Non-pigmented ciliary epithelial cell (primary cell): ENCODE results near the gene EXOC4.

Source experiments
- DNase-seq: peaks from one replicate; pipeline ENCODE4 v3.0.0-alpha.2; 2010; ENCODE audit warnings: low read depth

EXOC4 gene

DNA sequence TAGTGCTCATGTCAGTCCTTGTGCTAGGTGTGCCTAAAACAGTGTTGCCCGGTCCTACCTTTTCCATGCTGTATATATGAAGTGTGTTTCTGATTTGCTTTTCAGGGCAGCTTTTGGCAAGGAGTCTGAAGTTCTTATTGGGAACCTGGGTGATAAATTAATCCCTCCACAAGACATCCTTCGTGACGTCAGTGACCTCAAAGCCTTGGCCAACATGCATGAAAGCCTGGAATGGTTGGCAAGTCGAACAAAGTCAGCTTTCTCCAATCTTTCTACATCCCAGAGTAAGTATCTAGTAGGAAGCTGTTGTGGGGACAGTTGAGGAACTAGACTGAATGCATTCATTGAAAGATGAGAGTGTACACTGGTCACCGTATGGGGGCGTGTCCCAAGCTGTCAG, 684.9 kb downstream of the EXOC4 start:
- no peak for DNase-seq

DNA sequence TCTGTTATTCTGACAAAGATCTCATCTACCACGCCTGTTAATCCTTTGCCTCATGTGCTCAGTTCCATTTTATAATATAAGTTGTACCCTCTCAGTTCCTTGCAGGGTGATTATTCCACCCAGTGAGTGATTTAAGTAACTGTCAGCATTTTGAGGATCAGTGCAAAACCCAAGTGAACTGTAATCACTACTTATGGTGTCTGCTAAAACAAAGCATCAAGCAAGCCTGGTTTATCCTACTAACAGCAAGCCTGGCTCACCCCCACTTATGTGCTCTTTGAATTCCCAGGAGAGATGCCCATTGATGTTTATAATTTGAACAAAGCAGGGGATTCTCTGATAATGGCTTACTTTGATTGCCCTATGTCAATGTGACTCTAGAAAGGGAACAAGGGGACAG, 687.5 kb downstream of the EXOC4 start:
- DNase-seq, result no peak

DNA sequence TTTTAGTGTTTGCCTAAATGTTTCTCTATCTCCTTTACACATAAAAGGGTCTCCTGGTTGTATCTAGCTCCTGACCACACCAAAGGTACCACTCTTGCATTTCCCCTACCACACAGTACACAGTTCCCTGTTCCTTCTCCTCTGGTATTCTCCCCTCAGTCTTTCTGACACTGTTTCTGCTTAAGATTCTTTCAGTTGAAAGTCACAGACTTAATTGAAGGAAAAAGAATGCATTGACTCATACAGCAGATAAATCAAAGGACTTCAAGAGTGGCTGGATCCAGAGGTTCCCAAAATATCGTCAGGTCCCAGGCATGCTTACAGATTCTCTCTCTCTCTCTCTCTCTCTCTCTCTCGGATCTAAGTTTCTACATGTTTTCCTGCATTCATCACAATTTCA, 688.6 kb downstream of the EXOC4 start:
- DNase-seq, result peak; percentile 30

- no peak for DNase-seq
Measured at GRCh38 chr7:133945497-133945896, 692.6 kb downstream of the EXOC4 start.

GRCh38 chr7:133947458-133948254, 694.8 kb downstream of the EXOC4 start:
- DNase-seq, result no peak

DNA sequence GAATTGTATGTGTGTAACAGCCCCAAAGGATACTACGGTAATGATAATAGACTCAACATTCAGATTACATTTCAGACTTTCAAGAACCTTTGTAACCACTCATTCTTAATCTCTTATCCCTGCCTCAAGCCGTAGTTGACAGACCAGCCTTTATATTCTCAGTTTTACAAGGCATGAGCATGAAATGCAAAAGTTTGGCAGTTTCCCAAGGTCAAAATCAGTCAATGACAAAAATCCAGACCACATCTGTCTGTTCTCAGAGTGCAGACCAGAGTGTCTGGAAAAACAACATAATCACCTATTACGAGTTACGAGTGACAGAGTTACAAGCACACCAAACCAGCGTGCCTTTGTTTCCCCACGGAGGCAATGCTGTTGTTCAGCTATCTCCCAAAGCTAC, 695.7 kb downstream of the EXOC4 start:
- DNase-seq, result no peak

GRCh38 chr7:133950855-133951254, 698.0 kb downstream of the EXOC4 start:
- no peak for DNase-seq

DNA sequence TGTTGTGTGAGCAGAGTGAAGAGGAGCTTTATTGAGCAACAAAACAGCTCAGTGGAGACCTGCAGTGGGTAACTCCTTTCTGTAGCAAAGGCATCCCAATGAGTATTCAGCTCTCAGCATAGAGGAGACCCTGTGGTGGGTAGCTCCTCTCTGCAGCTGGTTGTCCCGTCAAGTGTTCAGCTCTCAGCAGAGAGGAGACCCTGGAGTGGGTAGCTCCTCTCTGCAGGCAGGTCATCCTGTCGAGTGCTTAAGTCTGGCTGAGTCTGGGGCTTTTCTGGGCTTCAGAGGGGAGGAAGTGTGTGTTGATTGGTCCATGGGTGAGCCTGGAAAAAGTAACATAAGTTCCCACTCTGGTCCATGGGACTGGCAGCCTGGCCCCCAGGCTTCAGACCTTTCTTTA, 702.3 kb downstream of the EXOC4 start:
- DNase-seq, result no peak

GRCh38 chr7:133957845-133958244, 705.0 kb downstream of the EXOC4 start:
- no peak for DNase-seq

DNA sequence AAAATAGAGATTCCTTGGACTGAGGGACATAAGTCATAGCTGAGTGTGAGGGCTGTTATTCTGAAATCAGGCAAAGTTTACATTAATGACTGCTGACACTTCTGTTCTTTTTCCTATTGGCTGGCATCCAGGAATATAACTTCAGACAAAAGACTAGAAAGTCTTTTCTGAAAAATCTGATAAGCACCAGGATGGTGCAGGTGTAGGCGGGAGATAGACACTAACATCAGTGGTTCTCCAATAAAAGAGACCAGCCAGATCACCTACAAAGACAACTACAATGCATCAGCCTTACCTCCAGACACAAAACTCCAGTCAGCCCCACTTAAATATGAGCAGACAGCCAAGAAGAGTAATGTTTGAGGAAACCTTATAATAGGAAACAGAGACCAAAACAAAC, 705.9 kb downstream of the EXOC4 start:
- DNase-seq, result no peak

DNA sequence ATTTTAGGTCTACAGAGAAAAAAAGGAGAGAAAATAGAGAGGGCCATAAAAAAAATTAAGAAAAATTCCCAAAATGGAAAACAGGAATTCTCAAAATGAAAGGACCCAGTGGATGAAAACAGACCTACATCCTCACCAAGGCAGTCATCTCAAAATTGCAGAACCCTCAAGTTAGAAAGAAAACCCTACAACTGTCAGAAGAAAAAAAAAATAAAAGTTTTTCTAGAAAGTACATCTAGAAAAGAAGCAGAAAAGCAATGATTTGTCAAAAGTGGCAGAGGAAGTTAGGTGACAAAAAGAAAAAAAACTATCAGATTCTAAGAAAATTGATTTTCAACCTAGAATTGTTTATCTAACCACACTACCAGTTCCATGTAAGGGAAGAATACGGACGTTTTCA, 706.6 kb downstream of the EXOC4 start:
- no peak for DNase-seq

GRCh38 chr7:133961724-133962123, 708.8 kb downstream of the EXOC4 start:
- DNase-seq, result no peak

DNA sequence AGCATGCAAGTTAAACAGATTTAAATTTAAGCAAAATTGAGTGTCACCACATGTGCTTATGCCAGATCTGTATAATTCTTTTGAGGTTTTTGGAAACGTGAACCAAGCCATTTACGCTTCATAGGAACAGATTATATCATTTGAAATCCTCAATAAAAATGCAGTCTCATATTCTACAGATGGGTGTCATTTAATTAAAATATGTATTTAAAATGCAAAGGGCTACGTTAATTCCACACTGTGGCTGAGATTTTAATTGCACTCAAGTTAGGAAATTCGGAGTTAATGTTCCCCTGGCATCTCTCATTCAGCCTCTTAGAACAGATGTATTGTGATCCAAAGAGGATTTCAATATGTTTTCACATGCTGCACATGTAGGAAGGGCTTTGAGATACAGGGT, 709.8 kb downstream of the EXOC4 start:
- DNase-seq, result no peak

DNA sequence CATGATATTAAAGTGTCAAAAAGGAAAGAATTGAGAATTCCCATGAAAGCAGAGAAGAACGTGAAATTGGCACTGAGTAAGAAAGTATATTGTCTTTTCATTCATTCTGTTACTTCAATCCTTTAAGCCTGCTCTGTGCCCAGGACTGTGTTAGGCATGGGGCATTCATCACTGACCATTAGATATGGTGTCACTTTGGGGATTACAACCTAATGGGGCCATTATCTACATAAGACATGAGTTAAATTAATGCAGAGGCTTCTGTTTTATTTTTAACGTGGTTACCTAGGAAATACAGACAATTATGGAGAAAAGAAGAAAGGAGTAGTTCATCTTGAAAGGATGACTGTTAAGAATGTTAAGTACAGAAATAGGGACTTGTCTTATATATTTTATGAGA, 710.8 kb downstream of the EXOC4 start:
- no peak for DNase-seq

- DNase-seq, result no peak
Measured at GRCh38 chr7:133971625-133972024, 718.7 kb downstream of the EXOC4 start.

DNA sequence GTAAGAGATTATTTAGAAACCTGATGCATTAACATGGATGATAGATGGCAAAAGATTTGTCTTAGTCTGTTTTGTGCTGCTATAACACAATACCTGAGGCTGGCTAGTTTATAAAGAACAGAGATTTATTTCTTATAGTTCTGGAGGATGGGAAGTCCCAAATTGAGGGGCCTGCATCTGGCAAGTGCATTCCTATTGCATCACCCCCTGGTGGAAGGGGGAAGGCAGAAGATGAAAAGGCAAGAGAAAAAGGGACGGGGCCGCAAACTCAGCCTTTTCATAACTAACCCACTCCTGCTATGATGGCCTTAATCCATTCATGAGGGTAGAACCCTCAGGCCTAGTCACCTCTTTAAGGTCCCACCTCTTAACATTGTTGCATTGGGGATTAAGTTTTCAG, 720.8 kb downstream of the EXOC4 start:
- DNase-seq, result no peak

- DNase-seq, result no peak
Measured at GRCh38 chr7:133975130-133975529, 722.3 kb downstream of the EXOC4 start.

GRCh38 chr7:133976140-133976539, 723.3 kb downstream of the EXOC4 start:
- DNase-seq, result no peak

DNA sequence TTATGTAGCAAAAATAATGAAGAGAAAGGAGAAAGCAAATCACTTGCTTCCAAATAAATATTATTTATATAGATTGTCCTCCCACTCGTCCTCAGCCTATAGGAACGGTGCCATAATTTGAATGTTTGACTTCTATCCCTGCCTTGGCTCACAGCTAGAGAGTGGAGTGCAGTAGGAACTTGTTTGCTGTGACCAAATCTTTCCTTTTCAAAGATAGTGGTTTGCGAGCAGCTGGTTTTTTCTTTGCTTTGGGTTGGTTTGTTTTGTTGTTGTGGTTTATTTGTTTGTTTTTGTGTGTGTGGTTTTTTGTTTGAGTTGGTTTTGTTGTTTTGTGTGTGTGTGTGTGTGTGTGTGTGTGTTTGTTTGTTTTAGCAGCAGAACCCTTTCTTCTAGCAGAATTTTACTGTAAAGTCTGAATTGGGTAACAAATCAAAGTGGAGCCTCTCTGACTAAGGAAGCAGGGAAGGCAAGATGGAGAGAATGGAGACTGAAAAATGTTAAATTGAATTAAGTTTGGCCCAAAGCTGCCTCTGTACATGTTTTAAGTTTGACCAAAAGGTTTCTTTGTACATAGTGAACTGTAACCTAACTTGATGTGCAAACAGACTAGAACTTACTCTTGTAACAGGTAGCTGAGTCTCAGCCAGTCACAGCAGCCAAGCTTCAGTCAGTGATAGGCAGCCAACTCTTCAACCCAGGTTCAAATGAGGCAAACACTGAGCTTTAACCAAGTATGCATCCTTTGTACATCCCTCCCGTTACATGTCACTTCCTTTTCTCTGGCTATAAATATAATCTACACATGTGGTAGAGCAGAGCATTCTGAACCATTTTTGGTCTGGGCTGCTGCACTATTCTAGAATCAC, 724.8 kb downstream of the EXOC4 start:
- DNase-seq, result no peak

DNA sequence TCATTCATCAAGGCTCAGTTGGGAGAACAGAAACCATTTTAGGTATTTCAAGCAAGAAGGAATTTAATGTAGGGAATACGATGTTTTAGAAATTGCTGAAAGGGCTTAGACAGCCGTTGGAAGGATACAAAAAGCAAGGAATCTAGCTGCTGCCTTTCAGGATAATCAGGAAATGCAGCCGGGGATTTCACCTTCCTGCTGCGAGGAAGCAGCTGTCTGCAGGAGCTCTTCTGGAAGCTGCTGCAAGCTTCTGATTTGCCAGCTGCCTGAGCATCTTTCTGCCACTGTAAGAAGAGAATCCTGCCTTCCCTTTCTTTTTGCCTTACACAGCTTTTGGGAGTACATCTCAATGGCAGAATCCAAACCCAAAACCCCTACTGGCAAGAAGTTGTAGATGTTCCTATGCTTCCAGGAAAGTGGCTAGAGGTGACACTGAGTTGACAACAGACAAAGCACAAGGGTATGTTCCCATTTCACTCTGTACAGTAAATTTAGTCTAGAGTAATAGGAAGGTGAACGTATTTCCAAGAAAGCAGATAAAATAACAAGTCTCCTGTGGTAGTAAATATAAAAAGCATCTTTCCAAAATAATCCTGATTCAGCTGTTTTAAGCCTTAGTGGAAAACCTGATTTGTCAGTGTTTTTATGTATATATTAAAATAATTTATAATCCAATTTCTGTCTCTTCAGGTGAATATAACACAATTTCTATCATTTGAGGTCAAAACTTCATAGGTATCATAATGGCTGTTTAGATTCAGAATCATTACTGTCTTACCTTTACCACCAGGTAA, 725.8 kb downstream of the EXOC4 start:
- DNase-seq, result no peak

- no peak for DNase-seq
Measured at GRCh38 chr7:133980804-133981203, 727.9 kb downstream of the EXOC4 start.

DNA sequence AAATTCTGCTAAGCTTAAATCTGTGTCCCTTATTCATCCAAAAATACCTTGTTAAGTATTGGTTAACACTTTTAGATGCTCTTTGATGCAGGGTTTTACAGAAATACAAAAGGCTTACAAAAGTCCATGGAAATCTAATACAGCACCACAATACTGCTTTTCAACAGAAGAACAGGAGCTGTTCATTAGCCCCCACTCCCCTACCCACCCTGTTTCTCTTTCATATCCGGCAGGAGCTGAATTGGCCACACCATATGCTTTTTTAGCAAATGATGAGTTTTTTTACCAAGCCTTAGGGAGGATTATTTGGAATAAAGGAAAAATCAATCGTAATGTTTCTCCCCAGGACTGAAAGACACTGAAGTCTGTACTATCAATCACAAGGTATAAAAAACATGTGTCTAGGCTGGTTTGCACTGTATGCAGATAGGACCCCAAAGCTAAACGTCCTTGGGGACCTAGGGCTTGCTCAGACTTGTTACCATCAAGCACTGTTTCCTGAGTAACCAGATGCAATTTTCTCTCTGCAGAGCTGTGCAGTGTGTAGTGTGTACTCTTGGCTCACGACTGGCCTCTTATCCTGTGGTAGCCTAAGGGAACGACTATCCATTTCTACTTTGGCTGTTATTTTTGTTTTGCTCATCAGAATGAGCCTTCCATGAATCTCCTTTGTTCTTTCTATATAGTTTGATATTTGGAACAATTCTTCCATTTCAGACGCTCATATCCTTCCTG, 731.0 kb downstream of the EXOC4 start:
- no peak for DNase-seq
